Esophagus muscularis mucosa (tissue), 4 donors: ENCODE measurements around the gene CHIA. TPM values are rescaled to one million over a fixed set of nuclear protein-coding genes. Genes with fewer than 3 reads are reported as not detected.

ENCODE experiments used
- DNase-seq: peaks from one replicate; pipeline ENCODE4 v3.0.0-alpha.2; 2017; ENCODE audit errors: extremely low spot score
- H3K27ac ChIP-seq, 4 donors: fragments of 200-600 bp; sonication (generic); replicated peaks in 1 of 4; 1 replicate in 3 of 4; 2 replicates in 1 of 4; pipeline ENCODE4 v1.5.1; 2016 to 2019; ENCODE audit warnings: mild to moderate bottlenecking in 1 of 4
- H3K27me3 ChIP-seq, 4 donors: fragments of 200-600 bp; sonication (generic); one replicate each; pipeline versions ENCODE4 v1.5.1 to v1.6.0; 2016 to 2019
- H3K36me3 ChIP-seq, 4 donors: fragments of 200-600 bp; sonication (generic); one replicate each; pipeline ENCODE4 v1.5.1; 2016 to 2019
- H3K4me1 ChIP-seq, 4 donors: fragments of 200-600 bp; sonication (generic); one replicate each; pipeline ENCODE4 v1.5.1; 2016 to 2019
- H3K4me3 ChIP-seq, 4 donors: fragments of 200-600 bp; sonication (generic); 1 replicate in 2 of 4; 2 replicates in 2 of 4; pipeline ENCODE4 v1.5.1; 2016 to 2019; ENCODE audit warnings: mild to moderate bottlenecking in 4 of 4, moderate library complexity in 1 of 4
- H3K9me3 ChIP-seq, 4 donors: fragments of 200-600 bp; sonication (generic); 1 replicate in 3 of 4; 2 replicates in 1 of 4; pipeline ENCODE4 v1.5.1; 2016 to 2019
- CTCF ChIP-seq, 3 experiments: fragments of 200-600 bp in 2 of 3; fragments of 450-650 bp in 1 of 3; sonication (generic) in 2 of 3; IDR thresholded peaks; one replicate each; pipeline ENCODE4 v1.5.1; 2017 to 2019; ENCODE audit warnings: antibody characterized with exemption in 3 of 3, mild to moderate bottlenecking in 2 of 3, moderate library complexity in 1 of 3
- EP300 ChIP-seq: sonication (generic); formaldehyde crosslinking; IDR thresholded peaks from one replicate; pipeline ENCODE4 v1.6.1; 2017; ENCODE audit warnings: antibody characterized with exemption
- POLR2A ChIP-seq: fragments of 450-650 bp; IDR thresholded peaks from one replicate; pipeline ENCODE4 v1.6.1; 2017; ENCODE audit warnings: antibody characterized with exemption, moderate library complexity, mild to moderate bottlenecking, low read depth
- POLR2AphosphoS5 ChIP-seq, 2 donors: sonication (generic); formaldehyde crosslinking; IDR thresholded peaks; one replicate each; pipeline ENCODE4 v1.6.1; 2017; ENCODE audit warnings: antibody characterized with exemption in 2 of 2
- WGBS: methylation state at CpG from one replicate; pipeline ENCODE4 v1.1.5; 2018; 5-methylcytosine and 5-hydroxymethylcytosine counted together
- intact Hi-C: fragments of 100-400 bp; cut with DNase I; formaldehyde crosslinking; loops from one replicate; pipeline ENCODE4 v1.15.1; 2023
- total RNA-seq, 4 donors: library from RNA; depleted of rRNA; stranded (reverse); fragments of >200 nt; gene quantifications; one replicate each; pipeline versions ENCODE4 v1.1.0 to v1.2.1, GENCODE V29; 2016

CHIA gene
- total RNA-seq, 4 donors from 2014 or later: not detected

- H3K36me3 ChIP-seq: no peaks in the 10 kb centered on the region
- intact Hi-C loops: no loop called here
- TF ChIP-seq POLR2A (no peak), EP300 (no peak), POLR2AphosphoS5 (IDR thresholded peaks at IDR 0.05) (no peak), CTCF (IDR thresholded peaks at IDR 0.05) (no peak)
- no peak overlapping the region for H3K4me3 ChIP-seq
- no peak for DNase-seq
- H3K4me1 ChIP-seq: peaks cover 3 to 11% (median 8%) of the 10 kb centered on the region in 4 donors
- WGBS: 63% methylated on average over 4 of the region's 4 CpGs
- no peaks in the 10 kb centered on the region for H3K9me3 ChIP-seq
- H3K27me3 ChIP-seq: peaks cover 4 to 53% (median 12%) of the 10 kb centered on the region in 4 donors
- H3K27ac ChIP-seq: no peak overlapping the region
Observed at GRCh38 chr1:111267801-111268508, 22.7 kb upstream of the CHIA start.

GRCh38 chr1:111269825-111270406 lies 20.7 kb upstream of the CHIA start:
- Histone ChIP-seq H3K4me1 (peaks cover 3 to 11% (median 8%) of the 10 kb centered on the region in 4 donors), H3K27ac (no peak overlapping the region), H3K27me3 (peaks cover 4 to 55% (median 12%) of the 10 kb centered on the region in 4 donors), H3K36me3 (no peaks in the 10 kb centered on the region), H3K9me3 (no peaks in the 10 kb centered on the region), H3K4me3 (no peak overlapping the region)
- intact Hi-C loops: no loop called here
- WGBS: 79% methylated on average over 4 of the region's 4 CpGs
- no peak for DNase-seq
- TF ChIP-seq POLR2A: no peak

GRCh38 chr1:111270771-111271463 lies 19.7 kb upstream of the CHIA start:
- DNase-seq: no peak
- TF ChIP-seq EP300 (no peak), POLR2AphosphoS5 (IDR thresholded peaks at IDR 0.05) (no peak), CTCF (IDR thresholded peaks at IDR 0.05) (no peak), POLR2A (no peak)
- intact Hi-C loops: no loop called here
- Histone ChIP-seq H3K9me3 (no peaks in the 10 kb centered on the region), H3K27ac (no peak overlapping the region), H3K27me3 (peaks cover 4 to 55% (median 12%) of the 10 kb centered on the region in 4 donors), H3K4me3 (no peak overlapping the region), H3K36me3 (no peaks in the 10 kb centered on the region), H3K4me1 (peaks cover 3 to 11% (median 8%) of the 10 kb centered on the region in 4 donors)
- 11% methylated on average over 16 of the region's 40 CpGs for whole genome bisulfite sequencing

- peaks cover 4 to 53% (median 12%) of the 10 kb centered on the region in 4 donors for H3K27me3 ChIP-seq
- no peaks in the 10 kb centered on the region for H3K9me3 ChIP-seq
- intact Hi-C loops: no loop called here
- H3K4me1 ChIP-seq: peaks cover 3 to 11% (median 8%) of the 10 kb centered on the region in 4 donors
- DNase-seq: no peak
- no peaks in the 10 kb centered on the region for H3K36me3 ChIP-seq
- H3K27ac ChIP-seq: no peak overlapping the region
- TF ChIP-seq CTCF (IDR thresholded peaks at IDR 0.05) (no peak), EP300 (no peak), POLR2AphosphoS5 (IDR thresholded peaks at IDR 0.05) (no peak), POLR2A (no peak)
- WGBS: 7% methylated on average over 16 of the region's 16 CpGs
- no peak overlapping the region for H3K4me3 ChIP-seq
Observed at GRCh38 chr1:111271464-111271801, 19.2 kb upstream of the CHIA start.

- no peak for DNase-seq
- H3K36me3 ChIP-seq: no peaks in the 10 kb centered on the region
- H3K9me3 ChIP-seq: peaks cover 0 to 4% (median 0%) of the 10 kb centered on the region in 4 donors
- peaks cover 4 to 47% (median 12%) of the 10 kb centered on the region in 4 donors for H3K27me3 ChIP-seq
- H3K4me1 ChIP-seq: peaks cover 3 to 11% (median 8%) of the 10 kb centered on the region in 4 donors
- 38% methylated on average over 3 of the region's 3 CpGs for WGBS
- intact Hi-C loops: no loop called here
- TF ChIP-seq EP300 (no peak), POLR2A (no peak), POLR2AphosphoS5 (IDR thresholded peaks at IDR 0.05) (no peak), CTCF (IDR thresholded peaks at IDR 0.05) (no peak)
- H3K27ac ChIP-seq: no peak overlapping the region
- no peak overlapping the region for H3K4me3 ChIP-seq
Observed at GRCh38 chr1:111272081-111272480, 18.6 kb upstream of the CHIA start.
